HepG2 (cell line): ENCODE measurements around the gene ADAMTS16.

Experiments used
- BORCS8-MEF2B ChIP-seq: sonication (generic); formaldehyde crosslinking; IDR thresholded peaks from 2 replicates; pipeline ENCODE4 v1.8.0; 2022; ENCODE audit warnings: mild to moderate bottlenecking, missing genetic modification reagents
- CENPX ChIP-seq: sonication (generic); formaldehyde crosslinking; IDR thresholded peaks from 2 replicates; pipeline ENCODE4 v1.9.0; 2021; ENCODE audit warnings: mild to moderate bottlenecking, missing genetic modification reagents, moderate library complexity
- CTCF ChIP-seq: sonication (generic); formaldehyde crosslinking; IDR thresholded peaks from 2 replicates; pipeline ENCODE4 v1.5.0; 2020; ENCODE audit warnings: mild to moderate bottlenecking, missing genetic modification reagents, moderate library complexity
- ELF4 ChIP-seq: sonication (generic); formaldehyde crosslinking; IDR thresholded peaks from 2 replicates; pipeline ENCODE4 v1.5.0; 2020; ENCODE audit warnings: missing genetic modification reagents, mild to moderate bottlenecking, moderate library complexity, borderline replicate concordance
- FOXM1 ChIP-seq: sonication (generic); formaldehyde crosslinking; IDR thresholded peaks from 2 replicates; pipeline ENCODE4 v1.5.0; 2020; ENCODE audit warnings: missing genetic modification reagents
- PLSCR1 ChIP-seq: sonication (generic); formaldehyde crosslinking; IDR thresholded peaks from 2 replicates; pipeline ENCODE4 v1.5.0; 2020; ENCODE audit warnings: missing genetic modification reagents, mild to moderate bottlenecking, borderline replicate concordance
- POLR2G ChIP-seq: fragments of 200-400 bp; formaldehyde crosslinking; IDR thresholded peaks from 2 replicates; pipeline ENCODE4 v1.6.1; 2018; ENCODE audit warnings: mild to moderate bottlenecking, low read depth, low read length, moderate library complexity
- TARDBP ChIP-seq: sonication (generic); formaldehyde crosslinking; IDR thresholded peaks from 2 replicates; pipeline ENCODE4 v1.8.0; 2022; ENCODE audit warnings: mild to moderate bottlenecking, missing genetic modification reagents
- TFDP1 ChIP-seq: IDR thresholded peaks from 2 replicates; pipeline ENCODE4 v1.6.1; 2016; ENCODE audit warnings: missing compliant biosample characterization, missing genetic modification reagents, borderline replicate concordance
- ZNF317 ChIP-seq: sonication (generic); formaldehyde crosslinking; IDR thresholded peaks from 2 replicates; pipeline ENCODE4 v1.5.0; 2020; ENCODE audit warnings: mild to moderate bottlenecking, missing genetic modification reagents
- ZNF552 ChIP-seq: sonication (generic); formaldehyde crosslinking; IDR thresholded peaks from 2 replicates; pipeline ENCODE4 v1.9.0; 2022; ENCODE audit warnings: missing genetic modification reagents, mild to moderate bottlenecking, borderline replicate concordance
- ZNF766 ChIP-seq: sonication (generic); formaldehyde crosslinking; IDR thresholded peaks from 2 replicates; pipeline ENCODE4 v1.5.0; 2020; ENCODE audit warnings: missing genetic modification reagents, borderline replicate concordance
- ZNF784 ChIP-seq: sonication (generic); formaldehyde crosslinking; IDR thresholded peaks from 2 replicates; pipeline ENCODE4 v1.5.1; 2020; ENCODE audit warnings: missing genetic modification reagents, mild to moderate bottlenecking, borderline replicate concordance

- TF ChIP-seq FOXM1 (CRISPR knock-in tag) (no peak), ELF4 (CRISPR knock-in tag) (no peak), BORCS8-MEF2B (CRISPR knock-in tag) (no peak), TARDBP (CRISPR knock-in tag) (no peak), PLSCR1 (no peak), ZNF766 (CRISPR knock-in tag) (no peak), CTCF (CRISPR knock-in tag) (no peak), TFDP1 (no peak), POLR2G (no peak), ZNF552 (no peak), CENPX (CRISPR knock-in tag) (no peak), ZNF784 (CRISPR knock-in tag) (no peak), ZNF317 (CRISPR knock-in tag) (no peak)
These were observed 151.2 kb downstream of the ADAMTS16 start for GRCh38 chr5:5291357-5291756.
